ENCODE measurements around the gene ZSWIM6. TPM values are rescaled to one million over a fixed set of nuclear protein-coding genes. Genes with fewer than 3 reads are reported as not detected.
A peak's percentile ranks its signal among the peaks of the same experiment; 100 is the strongest.

The ZSWIM6 gene
- polyA plus RNA-seq, 2 of the 4 experiments (the other 2 are of a cell fraction): 8.9 to 18.0 TPM

DNA sequence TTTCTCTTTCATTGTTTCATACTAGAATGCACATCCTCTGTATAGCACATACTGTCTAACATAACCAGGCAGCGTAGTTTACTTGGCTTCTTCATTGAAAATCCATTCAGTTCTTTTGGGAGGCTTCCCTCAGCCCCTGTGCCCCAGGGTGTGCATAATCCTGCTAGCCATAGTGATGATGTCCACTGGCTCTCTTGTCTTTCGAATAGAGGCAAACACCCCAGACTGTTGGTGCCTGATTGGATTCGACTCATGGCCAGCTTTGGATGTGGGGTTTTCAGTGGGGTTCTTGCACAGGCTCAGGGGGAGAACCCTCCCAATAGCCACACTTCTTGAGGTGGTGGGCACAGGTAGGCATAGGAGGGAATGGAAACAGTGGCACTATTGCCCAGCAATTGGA lies 53.6 kb downstream of the ZSWIM6 start:
- WGBS (ENCODE audit: missing lambda C conversion rate): 94% methylated on average over 3 of the region's 3 CpGs
- Histone ChIP-seq H3K9me3 (no peaks in the 10 kb centered on the region), H3K4me3 (no peak overlapping the region), H3K27ac (no peak overlapping the region), H3K4me1 (peaks cover 47% of the 10 kb centered on the region), H3K4me2 (0 out of 3 replicates have a peak overlapping the region, but pooled peaks have one; percentile 10)
- ATAC-seq (peak in 1 of 2 experiments; percentile 20; a peak in 1 of 6 replicates), FAIRE-seq (no peak), DNase-seq (ENCODE audit: low read depth in 1 of 2, low spot score in 1 of 2) (no peak)
- TF ChIP-seq JUN (IDR thresholded peaks at IDR 0.05) (no peak), FOSB (CRISPR knock-in tag; IDR thresholded peaks at IDR 0.05) (no peak), RAD21 (conservative IDR thresholded peaks at IDR 0.05 in 1 of 2, IDR thresholded peaks at IDR 0.05 in 1 of 2) (no peak), MYC (IDR thresholded peaks at IDR 0.05; ENCODE audit: borderline replicate concordance, low read length) (no peak), SREBF2 (IDR thresholded peaks at IDR 0.05) (no peak), KDM5A (IDR thresholded peaks at IDR 0.05) (no peak), EHMT2 (IDR thresholded peaks at IDR 0.05; ENCODE audit: low read depth) (no peak), FOXS1 (CRISPR knock-in tag; IDR thresholded peaks at IDR 0.05) (no peak), HOXB13 (CRISPR knock-in tag; IDR thresholded peaks at IDR 0.05; ENCODE audit: low read depth) (no peak), HDAC2 (IDR thresholded peaks at IDR 0.05) (no peak), SMC3 (IDR thresholded peaks at IDR 0.05) (no peak), HOXA7 (CRISPR knock-in tag; IDR thresholded peaks at IDR 0.05) (no peak), RARB (CRISPR knock-in tag; IDR thresholded peaks at IDR 0.05) (no peak), NFE2L2 (conservative IDR thresholded peaks at IDR 0.05; ENCODE audit: low read length) (no peak), RFX5 (IDR thresholded peaks at IDR 0.05) (no peak), CHD4 (IDR thresholded peaks at IDR 0.05; ENCODE audit: borderline replicate concordance) (no peak), ZFP36 (IDR thresholded peaks at IDR 0.05; ENCODE audit: borderline replicate concordance, partially characterized antibody) (no peak)
- TF ChIP-seq, protein P1, sequence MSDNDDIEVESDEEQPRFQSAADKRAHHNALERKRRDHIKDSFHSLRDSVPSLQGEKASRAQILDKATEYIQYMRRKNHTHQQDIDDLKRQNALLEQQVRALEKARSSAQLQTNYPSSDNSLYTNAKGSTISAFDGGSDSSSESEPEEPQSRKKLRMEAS (IDR thresholded peaks at IDR 0.05): no peak
- TF ChIP-seq, protein P2, sequence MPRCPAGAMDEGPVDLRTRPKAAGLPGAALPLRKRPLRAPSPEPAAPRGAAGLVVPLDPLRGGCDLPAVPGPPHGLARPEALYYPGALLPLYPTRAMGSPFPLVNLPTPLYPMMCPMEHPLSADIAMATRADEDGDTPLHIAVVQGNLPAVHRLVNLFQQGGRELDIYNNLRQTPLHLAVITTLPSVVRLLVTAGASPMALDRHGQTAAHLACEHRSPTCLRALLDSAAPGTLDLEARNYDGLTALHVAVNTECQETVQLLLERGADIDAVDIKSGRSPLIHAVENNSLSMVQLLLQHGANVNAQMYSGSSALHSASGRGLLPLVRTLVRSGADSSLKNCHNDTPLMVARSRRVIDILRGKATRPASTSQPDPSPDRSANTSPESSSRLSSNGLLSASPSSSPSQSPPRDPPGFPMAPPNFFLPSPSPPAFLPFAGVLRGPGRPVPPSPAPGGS (IDR thresholded peaks at IDR 0.05): no peak
- TF ChIP-seq, protein P3, sequence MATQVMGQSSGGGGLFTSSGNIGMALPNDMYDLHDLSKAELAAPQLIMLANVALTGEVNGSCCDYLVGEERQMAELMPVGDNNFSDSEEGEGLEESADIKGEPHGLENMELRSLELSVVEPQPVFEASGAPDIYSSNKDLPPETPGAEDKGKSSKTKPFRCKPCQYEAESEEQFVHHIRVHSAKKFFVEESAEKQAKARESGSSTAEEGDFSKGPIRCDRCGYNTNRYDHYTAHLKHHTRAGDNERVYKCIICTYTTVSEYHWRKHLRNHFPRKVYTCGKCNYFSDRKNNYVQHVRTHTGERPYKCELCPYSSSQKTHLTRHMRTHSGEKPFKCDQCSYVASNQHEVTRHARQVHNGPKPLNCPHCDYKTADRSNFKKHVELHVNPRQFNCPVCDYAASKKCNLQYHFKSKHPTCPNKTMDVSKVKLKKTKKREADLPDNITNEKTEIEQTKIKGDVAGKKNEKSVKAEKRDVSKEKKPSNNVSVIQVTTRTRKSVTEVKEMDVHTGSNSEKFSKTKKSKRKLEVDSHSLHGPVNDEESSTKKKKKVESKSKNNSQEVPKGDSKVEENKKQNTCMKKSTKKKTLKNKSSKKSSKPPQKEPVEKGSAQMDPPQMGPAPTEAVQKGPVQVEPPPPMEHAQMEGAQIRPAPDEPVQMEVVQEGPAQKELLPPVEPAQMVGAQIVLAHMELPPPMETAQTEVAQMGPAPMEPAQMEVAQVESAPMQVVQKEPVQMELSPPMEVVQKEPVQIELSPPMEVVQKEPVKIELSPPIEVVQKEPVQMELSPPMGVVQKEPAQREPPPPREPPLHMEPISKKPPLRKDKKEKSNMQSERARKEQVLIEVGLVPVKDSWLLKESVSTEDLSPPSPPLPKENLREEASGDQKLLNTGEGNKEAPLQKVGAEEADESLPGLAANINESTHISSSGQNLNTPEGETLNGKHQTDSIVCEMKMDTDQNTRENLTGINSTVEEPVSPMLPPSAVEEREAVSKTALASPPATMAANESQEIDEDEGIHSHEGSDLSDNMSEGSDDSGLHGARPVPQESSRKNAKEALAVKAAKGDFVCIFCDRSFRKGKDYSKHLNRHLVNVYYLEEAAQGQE (IDR thresholded peaks at IDR 0.05): no peak
- CTCF ChIA-PET: no interaction called here
- POLR2A ChIA-PET: no interaction called here

- FAIRE-seq (no peak), ATAC-seq (no peak; a peak in 1 of 6 replicates), DNase-seq (ENCODE audit: low read depth in 1 of 2, low spot score in 1 of 2) (no peak)
- H3K4me2 ChIP-seq: 0 out of 3 replicates have a peak overlapping the region, but pooled peaks have one; percentile 10
- H3K9me3 ChIP-seq: no peaks in the 10 kb centered on the region
- POLR2A ChIA-PET: interaction anchor here (0.5 kb wide), 1 partner anchor 109 kb away, joined by 4 read pairs; no protein-coding TSS in a partner anchor
- 62% methylated on average over 2 of the region's 2 CpGs for WGBS (ENCODE audit: missing lambda C conversion rate)
- no peak overlapping the region for H3K27ac ChIP-seq
- no peak overlapping the region for H3K4me3 ChIP-seq
- CTCF ChIA-PET: interaction anchor here (1.3 kb wide), 1 partner anchor 14 kb away, joined by 3 read pairs; no protein-coding TSS in a partner anchor
- H3K4me1 ChIP-seq: peaks cover 42% of the 10 kb centered on the region
- TF ChIP-seq FOSL2 (IDR thresholded peaks at IDR 0.05): no peak
- TF ChIP-seq FOSL2 (CRISPR knock-in tag; IDR thresholded peaks at IDR 0.05): no peak
- TF ChIP-seq MAZ (IDR thresholded peaks at IDR 0.05; ENCODE audit: borderline replicate concordance, low read depth, low read length): no peak
- no peak for TF ChIP-seq NR3C1 (IDR thresholded peaks at IDR 0.05)
- no peak for TF ChIP-seq RFX5 (IDR thresholded peaks at IDR 0.05)
- no peak for TF ChIP-seq PHF8 (IDR thresholded peaks at IDR 0.05; ENCODE audit: borderline replicate concordance, low read depth)
- TF ChIP-seq ZSCAN20 (CRISPR knock-in tag; IDR thresholded peaks at IDR 0.05): no peak
- no peak for TF ChIP-seq GATA3 (IDR thresholded peaks at IDR 0.05; ENCODE audit: borderline replicate concordance)
- TF ChIP-seq, protein P3 (IDR thresholded peaks at IDR 0.05): no peak
- TF ChIP-seq MYC (IDR thresholded peaks at IDR 0.05; ENCODE audit: borderline replicate concordance, low read length): no peak
- TF ChIP-seq, protein P4, sequence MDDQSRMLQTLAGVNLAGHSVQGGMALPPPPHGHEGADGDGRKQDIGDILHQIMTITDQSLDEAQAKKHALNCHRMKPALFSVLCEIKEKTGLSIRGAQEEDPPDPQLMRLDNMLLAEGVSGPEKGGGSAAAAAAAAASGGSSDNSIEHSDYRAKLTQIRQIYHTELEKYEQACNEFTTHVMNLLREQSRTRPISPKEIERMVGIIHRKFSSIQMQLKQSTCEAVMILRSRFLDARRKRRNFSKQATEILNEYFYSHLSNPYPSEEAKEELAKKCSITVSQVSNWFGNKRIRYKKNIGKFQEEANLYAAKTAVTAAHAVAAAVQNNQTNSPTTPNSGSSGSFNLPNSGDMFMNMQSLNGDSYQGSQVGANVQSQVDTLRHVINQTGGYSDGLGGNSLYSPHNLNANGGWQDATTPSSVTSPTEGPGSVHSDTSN (IDR thresholded peaks at IDR 0.05): no peak
These were observed 54.2 kb downstream of the ZSWIM6 start for GRCh38 chr5:61386045-61386800.
